Measurements from ENCODE around the gene ONECUT2. TPM values are rescaled to one million over a fixed set of nuclear protein-coding genes. Genes with fewer than 3 reads are reported as not detected.
"Not testable (repeated sequence)": the region's sequence is repeated elsewhere in the genome, so short reads cannot be mapped to it uniquely, and the experiment has no call there.

ONECUT2 gene
- total RNA-seq (2012; rRNA removed), result under 0.01 TPM in 2 replicates

DNA sequence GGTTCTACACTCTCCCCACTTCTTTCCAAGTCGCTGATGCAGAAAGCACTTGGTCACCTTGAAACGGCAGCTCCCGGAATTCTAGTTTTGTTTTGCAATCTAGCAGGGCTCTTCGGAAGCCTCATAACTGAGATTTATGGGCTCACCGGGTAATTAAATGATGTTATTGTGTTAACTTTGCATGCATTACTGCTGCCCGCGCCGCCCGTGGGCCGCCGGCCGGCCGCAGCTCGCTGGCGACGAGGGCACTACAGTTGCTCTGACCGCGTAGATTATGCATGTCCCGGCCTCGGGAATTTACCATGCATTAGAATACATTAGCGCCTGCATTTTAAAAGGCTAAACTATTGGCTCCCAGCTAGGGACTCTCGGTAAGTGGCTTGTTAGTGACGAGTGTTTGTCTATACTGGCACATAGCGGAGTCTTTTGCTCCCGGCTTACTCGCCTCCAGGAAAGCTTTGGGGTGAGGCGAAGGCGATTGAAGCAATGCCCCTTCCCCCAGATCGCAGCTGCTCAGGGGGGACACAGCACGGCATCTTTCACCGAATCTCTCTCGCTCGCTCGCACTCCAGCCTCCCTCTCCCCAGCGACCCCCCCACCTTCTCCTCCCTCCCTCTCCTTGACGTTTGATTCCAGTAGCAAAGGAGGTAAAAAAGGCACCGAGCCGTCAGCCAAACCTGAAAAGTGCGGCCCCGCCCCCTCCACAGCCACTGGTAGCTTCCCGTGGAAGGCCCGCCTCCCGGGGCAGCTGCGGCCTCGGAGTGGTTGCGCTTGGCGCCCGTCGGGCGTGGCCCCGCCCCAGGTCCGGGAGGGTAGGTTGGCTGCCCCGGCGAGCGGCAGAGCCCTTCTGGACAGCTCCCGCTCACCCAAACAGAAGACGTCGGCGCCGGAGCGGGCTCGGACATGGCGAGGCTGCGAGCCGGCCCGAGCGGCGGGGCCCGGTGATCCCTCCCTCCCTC, at the start of gene ONECUT2:
TSS of gene ONECUT2 (plus strand) at position 839 of the 959 bp plus-strand sequence. CDS start 343 bp downstream, outside the sequence.
- Histone ChIP-seq H3K4me3 (ENCODE audit: low read length) (peak within 1 kb of the TSS; percentile 78), H3K4me1 (ENCODE audit: control insufficient read depth, insufficient read depth, low read length) (peaks cover 16% of the 10 kb centered on the region), H3K27me3 (ENCODE audit: control insufficient read depth, insufficient read depth, low read length) (peaks cover 91% of the 10 kb centered on the region), H3K36me3 (ENCODE audit: insufficient read depth, low read length) (no peaks in the 10 kb centered on the region), H3K9ac (ENCODE audit: low read depth, low read length) (no peak within 1 kb of the TSS), H3K4me2 (ENCODE audit: low read length) (peak within 1 kb of the TSS; percentile 99), H3K9me3 (replicated peaks; ENCODE audit: low read length) (no peaks in the 10 kb centered on the region)

DNA sequence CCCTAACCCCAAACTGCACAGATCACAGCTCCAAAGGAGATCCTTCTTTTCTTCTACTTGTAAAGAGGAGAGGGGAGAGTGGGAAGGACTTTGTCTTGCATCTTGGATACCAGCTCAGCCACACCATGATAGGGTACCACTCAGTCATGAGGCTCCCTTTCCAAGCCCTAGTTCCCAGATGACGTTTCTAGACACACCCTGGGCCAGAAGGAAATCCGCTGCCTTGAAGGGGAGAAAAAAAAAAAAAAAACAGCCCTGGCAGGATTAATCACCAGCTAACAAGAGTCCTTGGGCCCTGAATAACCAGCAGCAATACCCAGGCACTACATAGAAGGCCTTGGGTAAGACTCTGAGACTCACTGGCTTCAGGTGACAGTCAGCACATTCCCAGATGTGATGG, 45.9 kb upstream of the ONECUT2 start:
- Histone ChIP-seq H3K27me3 (ENCODE audit: control insufficient read depth, insufficient read depth, low read length) (no peaks in the 10 kb centered on the region), H3K4me1 (ENCODE audit: control insufficient read depth, insufficient read depth, low read length) (no peaks in the 10 kb centered on the region), H3K9me3 (replicated peaks; ENCODE audit: low read length) (no peaks in the 10 kb centered on the region), H3K4me3 (ENCODE audit: low read length) (no peak overlapping the region), H3K9ac (ENCODE audit: low read depth, low read length) (no peak overlapping the region), H3K36me3 (ENCODE audit: insufficient read depth, low read length) (no peaks in the 10 kb centered on the region), H3K4me2 (ENCODE audit: low read length) (no peak overlapping the region)

DNA sequence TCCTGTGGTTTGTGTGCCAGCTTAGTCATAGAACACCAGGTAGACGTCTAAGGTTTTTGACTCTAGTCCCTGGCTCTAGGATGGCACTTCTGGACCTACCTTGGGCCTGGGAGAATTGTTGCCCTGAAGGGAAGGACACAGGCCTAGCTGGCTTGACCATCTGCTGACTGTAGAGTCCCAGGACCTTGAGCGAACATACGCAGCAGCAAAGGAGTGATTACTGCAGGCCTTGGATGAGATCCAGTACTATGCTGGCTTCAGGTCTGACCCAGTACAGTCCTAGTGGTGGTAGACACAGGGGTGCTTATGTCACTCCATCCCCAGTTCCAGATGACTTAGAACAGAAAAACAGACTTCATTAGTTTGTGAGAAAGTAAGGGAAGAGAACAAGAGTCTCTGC, 45.1 kb upstream of the ONECUT2 start:
- H3K4me3 ChIP-seq (ENCODE audit: low read length), result no peak overlapping the region
- H3K4me2 ChIP-seq (ENCODE audit: low read length), result no peak overlapping the region
- no peak overlapping the region for H3K9ac ChIP-seq (ENCODE audit: low read depth, low read length)
- no peaks in the 10 kb centered on the region for H3K9me3 ChIP-seq (replicated peaks; ENCODE audit: low read length)
- no peaks in the 10 kb centered on the region for H3K27me3 ChIP-seq (ENCODE audit: control insufficient read depth, insufficient read depth, low read length)
- no peaks in the 10 kb centered on the region for H3K36me3 ChIP-seq (ENCODE audit: insufficient read depth, low read length)
- no peaks in the 10 kb centered on the region for H3K4me1 ChIP-seq (ENCODE audit: control insufficient read depth, insufficient read depth, low read length)

DNA sequence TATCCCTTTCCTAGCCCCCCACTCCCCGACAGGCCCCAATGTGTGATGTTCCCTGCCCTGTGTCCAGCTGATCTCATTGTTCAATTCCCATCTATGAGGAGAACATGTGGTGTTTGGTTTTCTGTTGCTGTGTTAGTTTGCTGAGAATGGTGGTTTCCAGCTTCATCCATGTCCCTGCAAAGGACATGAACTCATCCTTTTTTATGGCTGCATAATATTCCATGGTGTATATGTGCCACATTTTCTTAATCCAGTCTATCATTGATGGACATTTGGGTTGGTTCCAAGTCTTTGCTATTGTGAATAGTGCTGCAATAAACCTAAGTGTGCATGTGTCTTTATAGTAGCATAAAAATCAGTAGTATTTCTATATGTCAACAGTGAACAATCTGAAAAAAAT, 40.4 kb upstream of the ONECUT2 start:
- not testable (repeated sequence) for H3K4me2 ChIP-seq (ENCODE audit: low read length); H3K9me3 ChIP-seq (replicated peaks; ENCODE audit: low read length); H3K9ac ChIP-seq (ENCODE audit: low read depth, low read length); H3K36me3 ChIP-seq (ENCODE audit: insufficient read depth, low read length); H3K4me3 ChIP-seq (ENCODE audit: low read length); H3K4me1 ChIP-seq (ENCODE audit: control insufficient read depth, insufficient read depth, low read length); H3K27me3 ChIP-seq (ENCODE audit: control insufficient read depth, insufficient read depth, low read length)

DNA sequence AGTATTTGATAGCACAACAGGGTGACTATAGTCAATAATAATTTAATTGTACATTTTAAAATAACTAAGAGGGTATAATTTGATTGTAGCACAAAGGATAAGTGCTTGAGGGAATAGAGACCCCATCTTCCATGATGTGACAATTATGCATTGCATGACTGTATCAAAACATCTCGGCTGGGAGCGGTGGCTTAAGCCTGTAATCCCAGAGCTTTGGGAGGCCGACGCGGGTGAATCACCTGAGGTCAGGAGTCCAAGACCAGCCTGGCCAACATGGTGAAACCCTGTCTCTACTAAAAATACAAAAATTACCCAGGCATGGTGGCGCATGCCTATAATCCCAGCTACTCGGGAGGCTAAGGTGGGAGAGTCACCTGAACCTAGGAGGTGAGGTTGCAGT, 38.3 kb upstream of the ONECUT2 start:
- H3K9me3 ChIP-seq (replicated peaks; ENCODE audit: low read length); H3K4me2 ChIP-seq (ENCODE audit: low read length); H3K4me1 ChIP-seq (ENCODE audit: control insufficient read depth, insufficient read depth, low read length); H3K9ac ChIP-seq (ENCODE audit: low read depth, low read length); H3K36me3 ChIP-seq (ENCODE audit: insufficient read depth, low read length); H3K4me3 ChIP-seq (ENCODE audit: low read length); H3K27me3 ChIP-seq (ENCODE audit: control insufficient read depth, insufficient read depth, low read length): not testable (repeated sequence)

DNA sequence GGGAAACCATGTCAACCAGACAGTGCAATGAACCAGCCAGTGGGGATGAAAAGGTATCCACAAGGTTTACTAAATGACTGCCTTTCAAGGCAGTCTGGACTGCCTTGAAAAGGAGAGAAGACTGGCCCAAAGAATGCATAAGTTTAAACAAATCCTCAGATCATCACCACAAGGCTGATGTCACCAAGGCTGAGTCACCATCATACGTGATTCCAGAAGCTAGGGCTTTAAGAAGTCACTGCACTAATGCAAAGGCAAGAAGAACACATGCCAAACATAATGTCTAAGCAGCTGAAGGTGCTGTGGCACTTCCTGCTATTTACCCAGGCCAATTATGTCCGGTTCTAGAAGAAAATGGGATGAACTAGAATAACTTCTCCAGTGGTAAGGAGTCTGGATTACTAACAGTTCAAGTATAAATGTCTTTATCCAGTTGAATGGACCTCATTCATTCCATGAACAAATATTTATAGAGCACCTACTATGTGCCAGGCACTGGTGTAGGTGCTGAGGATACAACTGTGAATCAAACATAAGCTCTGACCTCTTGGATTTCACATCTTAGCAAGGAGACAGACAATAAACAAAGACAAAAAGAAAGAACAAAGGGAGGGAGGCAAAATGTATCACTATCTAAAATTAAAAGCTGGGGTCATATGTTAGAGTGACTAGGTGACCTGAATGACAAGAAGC, 37.6 kb upstream of the ONECUT2 start:
- Histone ChIP-seq H3K27me3 (ENCODE audit: control insufficient read depth, insufficient read depth, low read length) (no peaks in the 10 kb centered on the region), H3K4me3 (ENCODE audit: low read length) (no peak overlapping the region), H3K36me3 (ENCODE audit: insufficient read depth, low read length) (no peaks in the 10 kb centered on the region), H3K9me3 (replicated peaks; ENCODE audit: low read length) (no peaks in the 10 kb centered on the region), H3K4me1 (ENCODE audit: control insufficient read depth, insufficient read depth, low read length) (no peaks in the 10 kb centered on the region), H3K9ac (ENCODE audit: low read depth, low read length) (no peak overlapping the region), H3K4me2 (ENCODE audit: low read length) (no peak overlapping the region)

DNA sequence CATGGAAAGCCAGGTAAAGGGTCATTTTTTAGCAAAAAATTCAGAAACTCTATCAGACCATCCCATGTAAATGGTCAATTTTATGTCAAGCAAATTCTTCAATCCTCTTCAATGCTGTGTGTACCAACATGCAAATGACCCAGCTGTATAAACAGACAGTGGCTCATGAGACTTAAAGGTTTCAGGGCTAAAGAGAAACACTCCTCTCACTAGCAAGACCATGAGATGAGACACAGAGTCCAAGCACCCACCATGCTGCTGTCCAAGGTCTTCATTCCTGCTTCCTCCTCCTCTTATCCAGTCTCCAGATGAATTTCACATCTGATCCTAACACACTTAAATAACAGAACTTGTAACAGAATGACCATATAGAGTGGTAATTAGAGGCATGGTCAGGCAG, 30.8 kb upstream of the ONECUT2 start:
- Histone ChIP-seq H3K4me3 (ENCODE audit: low read length) (no peak overlapping the region), H3K4me1 (ENCODE audit: control insufficient read depth, insufficient read depth, low read length) (no peaks in the 10 kb centered on the region), H3K4me2 (ENCODE audit: low read length) (no peak overlapping the region), H3K9ac (ENCODE audit: low read depth, low read length) (no peak overlapping the region), H3K36me3 (ENCODE audit: insufficient read depth, low read length) (no peaks in the 10 kb centered on the region), H3K27me3 (ENCODE audit: control insufficient read depth, insufficient read depth, low read length) (no peaks in the 10 kb centered on the region), H3K9me3 (replicated peaks; ENCODE audit: low read length) (no peaks in the 10 kb centered on the region)

DNA sequence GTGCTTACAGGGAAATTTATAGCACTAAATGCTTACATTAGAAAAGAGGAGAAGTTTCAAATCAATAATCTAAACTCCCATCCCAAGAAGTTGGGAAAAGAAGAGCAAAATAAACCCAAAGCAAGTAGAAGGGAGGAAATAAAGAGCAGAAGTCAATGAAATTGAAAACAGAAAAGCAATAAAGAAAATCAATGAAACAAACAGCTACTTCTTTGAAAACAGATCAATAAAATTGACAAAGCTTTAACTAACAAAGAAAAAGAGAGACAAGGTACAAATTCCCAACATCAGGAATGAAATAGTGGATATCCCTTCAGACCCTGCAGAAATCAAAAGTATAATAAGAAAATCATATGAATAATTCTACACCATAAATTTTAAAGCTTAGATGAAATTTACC, 25.5 kb upstream of the ONECUT2 start:
- H3K4me1 ChIP-seq (ENCODE audit: control insufficient read depth, insufficient read depth, low read length), result no peaks in the 10 kb centered on the region
- no peaks in the 10 kb centered on the region for H3K36me3 ChIP-seq (ENCODE audit: insufficient read depth, low read length)
- H3K4me2 ChIP-seq (ENCODE audit: low read length), result no peak overlapping the region
- H3K9me3 ChIP-seq (replicated peaks; ENCODE audit: low read length), result no peaks in the 10 kb centered on the region
- no peak overlapping the region for H3K9ac ChIP-seq (ENCODE audit: low read depth, low read length)
- H3K27me3 ChIP-seq (ENCODE audit: control insufficient read depth, insufficient read depth, low read length), result peaks cover 4% of the 10 kb centered on the region
- no peak overlapping the region for H3K4me3 ChIP-seq (ENCODE audit: low read length)

DNA sequence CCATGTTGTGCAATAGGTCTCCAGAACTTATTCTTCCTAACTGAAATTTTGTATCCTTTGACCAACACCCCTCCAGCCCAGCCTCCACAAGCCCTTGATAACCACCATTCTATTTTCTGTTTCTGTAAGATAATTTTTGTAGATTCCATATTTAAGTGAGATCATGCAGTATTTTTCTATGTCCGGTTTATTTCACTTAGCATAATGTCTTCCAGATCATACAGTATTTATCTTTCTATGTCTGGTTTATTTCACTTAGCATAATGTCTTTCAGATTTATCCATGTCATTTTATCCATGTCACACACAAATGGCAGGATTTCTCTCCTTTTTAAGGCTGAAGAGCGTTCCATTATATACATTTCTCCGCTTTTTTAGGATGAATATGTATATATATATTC, 24.4 kb upstream of the ONECUT2 start:
- Histone ChIP-seq H3K4me3 (ENCODE audit: low read length) (no peak overlapping the region), H3K9ac (ENCODE audit: low read depth, low read length) (no peak overlapping the region), H3K36me3 (ENCODE audit: insufficient read depth, low read length) (no peaks in the 10 kb centered on the region), H3K27me3 (ENCODE audit: control insufficient read depth, insufficient read depth, low read length) (peaks cover 4% of the 10 kb centered on the region), H3K4me1 (ENCODE audit: control insufficient read depth, insufficient read depth, low read length) (no peaks in the 10 kb centered on the region), H3K9me3 (replicated peaks; ENCODE audit: low read length) (no peaks in the 10 kb centered on the region), H3K4me2 (ENCODE audit: low read length) (no peak overlapping the region)

DNA sequence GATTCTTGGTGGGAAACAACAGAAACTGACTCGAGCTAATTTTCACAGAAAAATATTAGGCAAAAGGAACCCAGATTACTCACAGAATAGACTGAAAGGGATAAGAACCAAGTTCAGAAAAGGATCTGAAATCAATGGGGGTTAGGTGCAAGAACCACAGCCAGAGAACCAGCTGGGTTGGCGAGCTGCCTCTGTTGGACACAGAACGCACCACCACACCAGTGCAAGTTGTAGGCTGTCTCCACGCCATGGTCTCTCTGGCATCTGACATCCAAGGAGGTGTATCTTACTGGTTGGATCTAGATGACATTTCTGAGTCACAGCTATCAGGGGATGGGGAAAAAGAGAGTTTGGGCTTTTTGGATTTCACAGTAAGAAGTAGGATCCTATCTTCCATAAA, 18.6 kb upstream of the ONECUT2 start:
- no peak overlapping the region for H3K4me3 ChIP-seq (ENCODE audit: low read length)
- peaks cover 4% of the 10 kb centered on the region for H3K27me3 ChIP-seq (ENCODE audit: control insufficient read depth, insufficient read depth, low read length)
- no peak overlapping the region for H3K4me2 ChIP-seq (ENCODE audit: low read length)
- no peaks in the 10 kb centered on the region for H3K36me3 ChIP-seq (ENCODE audit: insufficient read depth, low read length)
- no peak overlapping the region for H3K9ac ChIP-seq (ENCODE audit: low read depth, low read length)
- no peaks in the 10 kb centered on the region for H3K4me1 ChIP-seq (ENCODE audit: control insufficient read depth, insufficient read depth, low read length)
- no peaks in the 10 kb centered on the region for H3K9me3 ChIP-seq (replicated peaks; ENCODE audit: low read length)

DNA sequence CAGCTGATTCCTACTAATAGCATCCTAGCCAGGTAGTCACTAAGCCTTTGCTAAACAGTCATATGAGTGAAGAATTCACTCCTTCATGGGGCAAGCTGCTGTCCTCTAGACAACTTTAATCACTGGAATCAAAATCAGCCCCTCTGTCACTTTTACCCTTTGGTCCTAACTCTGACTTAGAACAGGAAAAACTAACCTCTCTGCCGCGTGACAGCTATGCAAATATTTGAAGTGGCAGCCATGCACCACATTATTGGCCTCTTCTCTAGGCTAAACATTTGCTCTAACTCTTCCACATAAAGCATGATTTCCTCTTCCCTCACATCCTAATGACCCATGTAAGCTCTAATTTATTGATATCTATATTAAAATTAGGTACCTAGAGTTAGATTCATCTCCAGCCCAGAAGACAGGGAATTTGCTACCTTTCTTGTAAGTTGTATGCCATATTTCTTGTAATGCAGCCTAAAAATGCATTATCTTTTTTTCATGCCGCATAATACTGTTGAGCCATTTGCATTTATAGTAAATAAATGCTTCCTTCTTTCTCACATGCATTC, 12.8 kb upstream of the ONECUT2 start:
- H3K4me2 ChIP-seq (ENCODE audit: low read length), result no peak overlapping the region
- H3K9ac ChIP-seq (ENCODE audit: low read depth, low read length), result no peak overlapping the region
- no peak overlapping the region for H3K4me3 ChIP-seq (ENCODE audit: low read length)
- H3K27me3 ChIP-seq (ENCODE audit: control insufficient read depth, insufficient read depth, low read length), result peaks cover 27% of the 10 kb centered on the region
- no peaks in the 10 kb centered on the region for H3K4me1 ChIP-seq (ENCODE audit: control insufficient read depth, insufficient read depth, low read length)
- no peaks in the 10 kb centered on the region for H3K36me3 ChIP-seq (ENCODE audit: insufficient read depth, low read length)
- no peaks in the 10 kb centered on the region for H3K9me3 ChIP-seq (replicated peaks; ENCODE audit: low read length)
